GM19023 (cell line): Measurements from ENCODE around the gene ANTXR1.
"Not testable (repeated sequence)": the region's sequence is repeated elsewhere in the genome, so short reads cannot be mapped to it uniquely, and the experiment has no call there.

Source experiments
- ATAC-seq: cut with Tn5 transposase; IDR thresholded peaks from one replicate; pipeline ENCODE4 v1.9.1; 2021; ENCODE audit warnings: mild to moderate bottlenecking, moderate library complexity; ENCODE audit not compliant: unreplicated experiment

The ANTXR1 gene

GRCh38 chr2:69222953-69223658 lies 210.1 kb downstream of the ANTXR1 start:
- ATAC-seq, result no peak

- no peak for ATAC-seq
Observed at GRCh38 chr2:69223759-69224511, 211.0 kb downstream of the ANTXR1 start.

- ATAC-seq, result no peak
Observed at GRCh38 chr2:69224512-69224837, 211.5 kb downstream of the ANTXR1 start.

GRCh38 chr2:69225933-69226332 lies 213.0 kb downstream of the ANTXR1 start:
- no peak for ATAC-seq

GRCh38 chr2:69226903-69227302 lies 213.9 kb downstream of the ANTXR1 start:
- ATAC-seq, result no peak

- ATAC-seq, result no peak
Observed at GRCh38 chr2:69227716-69228115, 214.7 kb downstream of the ANTXR1 start.

GRCh38 chr2:69230946-69231345 lies 218.0 kb downstream of the ANTXR1 start:
- not testable (repeated sequence) for ATAC-seq

GRCh38 chr2:69231612-69232277 lies 218.8 kb downstream of the ANTXR1 start:
- ATAC-seq, result no peak

GRCh38 chr2:69235835-69236234 lies 222.9 kb downstream of the ANTXR1 start:
- ATAC-seq, result not testable (repeated sequence)

GRCh38 chr2:69237070-69237670 lies 224.2 kb downstream of the ANTXR1 start:
- no peak for ATAC-seq

GRCh38 chr2:69238449-69239031 lies 225.6 kb downstream of the ANTXR1 start:
- no peak for ATAC-seq

GRCh38 chr2:69241093-69241492 lies 228.1 kb downstream of the ANTXR1 start:
- no peak for ATAC-seq

GRCh38 chr2:69241664-69242514 lies 228.9 kb downstream of the ANTXR1 start:
- ATAC-seq, result no peak

GRCh38 chr2:69242651-69243051 lies 229.7 kb downstream of the ANTXR1 start:
- ATAC-seq, result no peak

- ATAC-seq, result no peak
Observed at GRCh38 chr2:69243652-69244051, 230.7 kb downstream of the ANTXR1 start.

GRCh38 chr2:69244882-69245281 lies 231.9 kb downstream of the ANTXR1 start:
- no peak for ATAC-seq

- ATAC-seq, result no peak
Observed at GRCh38 chr2:69247583-69247982, 234.6 kb downstream of the ANTXR1 start.

- ATAC-seq, result no peak
Observed at GRCh38 chr2:69248232-69248631, 235.3 kb downstream of the ANTXR1 start.

GRCh38 chr2:69250981-69251380 lies 238.0 kb downstream of the ANTXR1 start:
- no peak for ATAC-seq

GRCh38 chr2:69251943-69252342 lies 239.0 kb downstream of the ANTXR1 start:
- no peak for ATAC-seq
